Measurements from ENCODE around the gene RNFT2.

- no peak for TF ChIP-seq CTCF (IDR thresholded peaks at IDR 0.05; ENCODE audit: low read depth, low read length, poor library complexity, severe bottlenecking)
- TF ChIP-seq EZH2phosphoT487 (IDR thresholded peaks at IDR 0.05; ENCODE audit: borderline replicate concordance, low read length), result no peak
These were observed 28.3 kb upstream of the RNFT2 start for GRCh38 chr12:116709768-116710167.

Measured in DOHH2 (cell line).